Measurements from ENCODE around the gene STARD10. TPM values are rescaled to one million over a fixed set of nuclear protein-coding genes. Genes with fewer than 3 reads are reported as not detected.
A peak's percentile ranks its signal among the peaks of the same experiment; 100 is the strongest.

The STARD10 gene
- total RNA-seq, 3 donors from 2014 or later = 9.4 to 13.8 (median 13.0) TPM

DNA sequence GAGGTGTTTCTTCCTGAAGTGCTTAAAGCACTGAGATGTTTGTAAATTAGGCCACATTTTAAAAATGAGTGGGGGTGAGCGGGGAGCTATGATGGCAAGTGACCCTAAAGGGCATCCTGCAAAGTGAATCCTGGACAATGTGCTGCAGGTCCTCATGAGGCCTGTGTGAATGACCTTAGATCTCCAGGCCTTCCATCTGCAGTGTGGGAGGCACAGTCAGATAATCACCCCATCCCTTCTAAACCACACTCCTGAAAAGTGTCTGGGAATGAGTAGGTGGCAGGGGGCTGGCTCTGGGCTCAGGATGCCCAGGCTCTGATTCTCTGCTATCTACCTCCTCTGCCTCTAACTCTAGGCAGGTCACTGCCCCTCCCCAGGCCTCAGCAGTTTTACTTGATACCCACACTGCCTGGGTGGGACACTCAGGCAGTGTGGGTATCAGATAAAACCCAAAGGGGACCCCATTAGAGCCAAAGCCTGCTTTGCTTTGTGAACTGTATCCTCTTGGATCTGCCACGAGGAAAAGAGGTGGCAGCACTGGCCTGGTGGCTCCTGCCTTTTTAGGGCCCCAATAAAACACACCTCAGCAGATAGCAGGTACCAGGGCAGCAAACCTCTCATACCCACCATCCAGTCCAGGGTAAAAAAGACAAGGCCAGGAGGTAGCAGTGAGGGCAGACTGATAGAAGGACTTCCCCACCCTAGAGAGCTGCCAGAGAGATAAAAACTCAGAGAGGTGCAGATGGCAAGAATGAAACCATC, 10.5 kb downstream of the STARD10 start:
- no peaks in the 10 kb centered on the region for H3K9me3 Mint-ChIP-seq
- H3K36me3 Mint-ChIP-seq (ENCODE audit: insufficient read depth) = no peaks in the 10 kb centered on the region
- no peak for ATAC-seq

DNA sequence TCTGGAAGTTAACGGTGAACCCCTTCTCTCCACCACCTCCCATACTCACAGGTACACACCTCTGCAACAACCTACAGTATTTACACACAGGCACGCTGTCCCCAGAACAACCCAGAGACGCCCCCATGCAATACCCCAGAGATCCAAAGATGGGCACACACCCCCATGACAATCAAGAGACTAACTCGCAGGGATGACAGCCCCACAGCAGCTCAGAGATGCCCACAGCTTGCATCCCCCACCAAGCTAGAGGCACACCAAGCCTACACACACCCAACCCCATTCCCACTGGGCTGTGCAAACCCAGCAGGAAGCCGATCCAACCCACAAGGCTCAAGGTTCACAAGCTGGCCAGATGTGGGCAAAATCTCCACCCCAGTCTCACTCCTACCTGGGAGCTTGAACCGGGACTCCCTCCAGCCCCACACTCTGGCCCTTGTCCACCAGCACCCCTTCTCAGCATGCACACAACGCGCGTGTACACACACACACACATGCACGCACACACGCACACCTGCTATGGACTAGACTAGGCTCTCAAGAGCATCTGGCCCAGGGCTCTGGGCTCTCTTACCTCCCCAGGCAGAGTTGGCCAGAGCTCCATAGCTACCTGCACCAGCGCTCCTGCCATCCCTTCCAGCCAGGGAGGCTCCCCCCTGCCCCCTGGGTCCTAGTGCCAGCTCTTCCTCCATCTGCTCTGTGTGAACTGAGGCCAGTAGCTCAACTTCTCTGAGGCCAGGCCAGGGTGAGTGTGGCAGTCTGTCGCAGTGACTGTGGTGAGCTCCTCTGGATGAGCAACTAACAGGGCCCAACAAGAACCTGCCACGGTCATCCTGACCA, 11.5 kb downstream of the STARD10 start:
- no peaks in the 10 kb centered on the region for H3K9me3 Mint-ChIP-seq
- no peaks in the 10 kb centered on the region for H3K36me3 Mint-ChIP-seq (ENCODE audit: insufficient read depth)
- peak overlapping the region; percentile 75 for H3K4me3 Mint-ChIP-seq
- ATAC-seq = peak; percentile 4 to 20
- DNase-seq = no peak
- no peaks in the 10 kb centered on the region for H3K27me3 Mint-ChIP-seq (ENCODE audit: low read depth)
- peaks cover 21% of the 10 kb centered on the region for H3K4me1 Mint-ChIP-seq (ENCODE audit: low read depth)

More for the DNA sequence above, 10.5 kb downstream of the STARD10 start:
- DNase-seq = no peak
- H3K4me1 Mint-ChIP-seq (ENCODE audit: low read depth) = peaks cover 23% of the 10 kb centered on the region
- H3K27me3 Mint-ChIP-seq (ENCODE audit: low read depth) = no peaks in the 10 kb centered on the region
- no peak overlapping the region for H3K4me3 Mint-ChIP-seq

DNA sequence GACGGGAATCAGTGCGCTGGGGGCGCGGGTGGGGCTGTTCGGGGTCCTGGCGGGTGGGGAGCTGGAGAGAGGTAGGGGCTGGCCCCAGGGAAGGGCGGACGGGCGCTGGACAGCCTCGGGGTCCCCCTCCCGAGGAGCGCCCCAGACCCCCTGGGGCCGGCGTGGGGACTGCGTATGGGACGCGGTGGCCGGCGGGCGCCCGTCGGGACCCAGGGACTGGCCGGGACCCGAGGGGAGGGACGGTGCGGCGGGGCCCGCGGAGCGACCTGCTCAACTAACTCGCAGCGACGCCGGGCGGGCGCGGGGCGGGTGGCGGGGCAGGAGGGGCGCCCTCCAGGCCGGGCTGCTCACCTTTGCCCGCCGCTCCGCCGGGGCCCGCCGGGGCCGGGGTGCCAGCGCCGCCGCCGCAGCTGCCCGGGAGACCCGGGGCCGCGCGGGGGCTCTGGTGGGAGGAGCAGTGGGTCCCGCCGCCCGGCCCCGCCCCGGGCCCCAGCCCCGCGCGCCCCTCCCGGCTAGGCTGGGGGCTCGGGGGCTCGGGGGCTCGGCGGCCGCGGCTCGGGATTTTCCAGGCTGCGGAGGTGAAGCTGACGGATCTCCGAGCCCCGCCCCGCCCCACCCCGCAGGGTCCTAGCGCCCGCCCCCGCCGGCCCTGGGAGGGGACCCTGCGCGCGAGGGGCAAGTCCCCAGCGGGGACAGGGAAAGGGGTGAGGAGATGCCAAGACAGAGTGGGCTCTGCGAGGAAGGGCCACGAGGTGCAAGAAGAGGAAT, 12.3 kb downstream of the STARD10 start:
- no peaks in the 10 kb centered on the region for H3K9me3 Mint-ChIP-seq

DNA sequence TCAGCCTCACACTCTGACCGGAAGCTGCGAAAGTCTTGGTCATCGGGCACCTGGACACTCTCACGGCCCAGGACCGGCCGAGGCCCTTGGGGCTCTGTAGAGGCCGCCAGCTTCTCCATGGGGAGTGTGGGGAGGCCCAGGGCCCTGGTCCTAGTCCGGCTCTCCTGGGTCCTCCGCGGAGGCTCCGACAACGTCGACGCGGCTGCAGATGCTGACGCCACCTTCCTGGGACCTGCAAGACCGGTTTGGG, 12.9 kb downstream of the STARD10 start:
- no peaks in the 10 kb centered on the region for H3K27me3 Mint-ChIP-seq (ENCODE audit: low read depth)
- ATAC-seq = no peak
- H3K4me1 Mint-ChIP-seq (ENCODE audit: low read depth) = peaks cover 21% of the 10 kb centered on the region
- no peak for DNase-seq
- peak overlapping the region; percentile 68 for H3K4me3 Mint-ChIP-seq
- no peaks in the 10 kb centered on the region for H3K9me3 Mint-ChIP-seq
- H3K36me3 Mint-ChIP-seq (ENCODE audit: insufficient read depth) = no peaks in the 10 kb centered on the region

More for the DNA sequence above, 12.3 kb downstream of the STARD10 start:
- no peaks in the 10 kb centered on the region for H3K36me3 Mint-ChIP-seq (ENCODE audit: insufficient read depth)
- no peaks in the 10 kb centered on the region for H3K27me3 Mint-ChIP-seq (ENCODE audit: low read depth)
- H3K4me1 Mint-ChIP-seq (ENCODE audit: low read depth) = peaks cover 21% of the 10 kb centered on the region
- DNase-seq (peak; percentile 55), ATAC-seq (peak; percentile 82)
- peak overlapping the region; percentile 75 for H3K4me3 Mint-ChIP-seq

DNA sequence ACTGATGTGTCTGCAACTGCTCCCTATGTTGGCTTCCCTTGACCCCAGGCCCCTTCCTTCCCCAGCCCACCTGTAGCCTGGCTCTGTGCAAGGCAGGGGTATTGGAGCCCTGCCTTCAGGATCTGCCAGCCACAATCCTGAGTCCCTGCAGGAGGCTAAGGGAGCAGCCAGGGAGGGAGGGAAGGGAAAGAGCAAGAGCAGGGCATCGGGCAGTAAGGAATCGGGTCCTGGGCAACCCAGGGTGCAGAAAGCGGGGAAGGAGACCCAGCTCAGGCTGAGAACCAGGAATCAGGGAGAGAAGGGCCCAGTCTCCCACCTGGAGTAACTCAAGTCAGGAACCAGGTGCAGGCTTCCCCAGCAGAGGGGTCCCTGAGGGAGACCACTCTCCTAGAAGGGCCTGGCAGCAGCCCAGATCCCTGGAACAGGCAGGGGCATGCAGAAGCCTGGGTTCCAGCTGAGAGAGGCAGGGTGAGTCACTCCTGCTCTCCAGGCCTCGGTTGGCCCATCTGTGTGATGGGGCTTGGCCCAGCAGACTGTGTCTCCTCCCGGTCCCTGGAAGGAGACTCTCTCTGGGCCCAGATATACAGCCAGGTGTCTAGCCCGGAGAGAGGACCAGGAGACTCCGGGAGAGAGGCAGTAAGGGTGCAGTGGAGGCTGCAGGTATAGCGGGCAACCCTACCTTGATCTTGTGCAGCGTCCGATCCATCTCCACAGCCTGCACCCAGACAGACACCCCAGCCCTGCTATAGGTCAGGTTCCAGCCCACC, 13.4 kb downstream of the STARD10 start:
- Mint-ChIP-seq H3K36me3 (ENCODE audit: insufficient read depth) (no peaks in the 10 kb centered on the region), H3K4me3 (peak overlapping the region; percentile 68)
- no peak for ATAC-seq

DNA sequence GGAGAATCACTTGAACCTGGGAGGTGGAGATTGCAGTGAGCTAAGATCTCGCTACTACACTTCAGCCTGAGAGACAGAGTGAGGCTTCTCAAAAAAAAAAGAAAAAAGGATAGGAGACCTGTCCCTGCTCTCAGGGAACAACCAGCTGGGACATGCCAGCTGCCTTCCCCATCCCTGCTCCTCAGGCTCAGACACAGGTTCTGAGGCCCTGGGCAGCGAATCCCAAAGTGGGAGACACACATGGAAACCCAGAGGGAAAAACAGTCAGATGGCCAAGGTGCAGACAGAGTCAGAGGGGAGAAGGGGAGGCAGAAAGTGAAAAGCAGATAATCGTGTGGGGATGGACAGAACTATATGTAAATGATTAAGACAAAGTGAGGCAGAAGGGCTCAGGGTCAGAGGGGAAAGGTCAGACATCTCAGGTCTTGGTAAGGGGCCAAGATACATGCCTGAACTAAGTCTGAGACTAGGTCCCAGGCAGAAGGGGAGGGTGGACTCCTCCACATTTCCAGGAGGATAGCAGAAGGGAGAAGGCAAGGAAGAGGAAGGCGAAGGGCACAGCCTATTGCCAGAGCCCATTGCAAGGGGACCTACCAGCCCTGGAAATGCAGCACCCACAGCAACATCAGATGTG, 14.2 kb downstream of the STARD10 start:
- Mint-ChIP-seq H3K36me3 (ENCODE audit: insufficient read depth) (no peaks in the 10 kb centered on the region), H3K27me3 (ENCODE audit: low read depth) (no peaks in the 10 kb centered on the region), H3K4me3 (peak overlapping the region; percentile 53), H3K4me1 (ENCODE audit: low read depth) (peaks cover 21% of the 10 kb centered on the region), H3K9me3 (no peaks in the 10 kb centered on the region)
- ATAC-seq (no peak), DNase-seq (no peak)

More for the DNA sequence above, 13.4 kb downstream of the STARD10 start:
- H3K9me3 Mint-ChIP-seq = no peaks in the 10 kb centered on the region
- peaks cover 21% of the 10 kb centered on the region for H3K4me1 Mint-ChIP-seq (ENCODE audit: low read depth)
- H3K27me3 Mint-ChIP-seq (ENCODE audit: low read depth) = no peaks in the 10 kb centered on the region
- no peak for DNase-seq

DNA sequence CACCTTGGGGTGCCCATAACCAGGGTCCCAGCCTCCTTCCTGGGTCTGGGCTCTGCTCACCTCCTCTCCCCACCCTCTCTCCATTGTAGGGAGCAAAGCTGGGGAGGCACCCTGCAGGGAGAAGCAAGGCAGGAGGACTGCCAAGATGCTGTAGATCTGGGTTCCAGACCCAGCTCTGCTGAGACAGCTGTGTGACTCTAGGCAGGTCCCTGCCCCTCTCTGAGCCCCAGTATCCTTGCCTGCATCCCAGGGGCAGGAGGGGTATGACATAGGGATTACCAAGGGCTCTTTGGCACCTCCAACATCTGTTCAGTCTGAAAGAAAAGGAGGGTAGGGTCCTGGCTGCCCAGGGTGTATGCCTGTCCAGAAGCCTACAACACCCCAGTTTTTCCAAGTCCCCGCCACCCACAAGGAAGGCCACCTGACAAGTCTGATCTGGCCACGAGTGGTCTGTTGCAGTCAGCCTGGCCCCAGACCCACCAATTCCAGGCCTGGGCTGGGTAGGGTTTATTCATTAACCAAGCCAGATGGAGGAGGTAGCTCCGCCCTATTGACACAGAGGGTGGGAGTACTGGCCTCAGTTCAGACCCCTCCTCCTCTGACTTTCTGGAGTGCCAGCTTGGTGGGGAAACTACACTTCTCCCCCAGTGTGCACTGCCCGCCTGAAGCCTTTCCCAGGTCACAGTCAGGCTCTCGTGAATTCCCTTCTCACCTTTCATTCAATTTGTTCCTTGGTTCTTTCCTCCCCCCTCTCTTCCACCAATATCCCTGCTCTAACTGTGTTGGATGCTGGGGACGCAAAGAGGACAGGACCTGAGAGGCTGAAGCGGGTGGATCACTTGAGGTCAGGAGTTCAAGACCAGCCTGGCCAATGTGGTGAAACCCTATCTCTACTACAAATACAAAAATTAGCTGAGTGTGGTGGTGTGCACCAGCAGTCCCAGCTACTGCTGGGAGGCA, 15.0 kb downstream of the STARD10 start:
- Mint-ChIP-seq H3K36me3 (ENCODE audit: insufficient read depth) (no peaks in the 10 kb centered on the region), H3K9me3 (no peaks in the 10 kb centered on the region), H3K4me3 (no peak overlapping the region), H3K4me1 (ENCODE audit: low read depth) (peaks cover 21% of the 10 kb centered on the region), H3K27me3 (ENCODE audit: low read depth) (no peaks in the 10 kb centered on the region)
- ATAC-seq (no peak), DNase-seq (no peak)

DNA sequence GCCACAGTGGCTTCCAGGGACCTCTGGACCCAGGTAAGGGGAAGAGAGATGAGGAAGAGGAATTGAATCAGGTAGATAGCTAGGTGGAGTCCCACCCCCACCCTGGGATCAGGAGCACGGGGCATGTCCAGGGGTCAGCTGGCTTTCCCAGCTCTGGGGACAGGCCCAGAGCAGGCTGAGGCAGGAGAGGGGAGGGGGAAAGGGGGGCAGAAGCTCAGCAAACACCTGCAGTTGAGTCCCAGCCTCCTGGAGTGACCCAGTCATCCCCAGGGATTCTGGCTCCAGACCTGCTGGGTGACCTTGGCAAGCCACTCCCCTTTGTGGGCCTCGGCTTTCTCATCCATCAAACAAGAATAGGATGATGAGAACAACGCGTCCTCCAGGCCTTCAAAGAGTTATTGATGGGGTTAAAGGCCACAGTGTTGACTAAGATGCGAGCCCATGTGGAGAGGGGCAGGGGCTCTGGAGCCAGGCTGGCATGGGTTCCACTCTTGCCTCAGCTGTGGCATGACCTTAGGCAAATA, 16.0 kb downstream of the STARD10 start:
- Mint-ChIP-seq H3K9me3 (no peaks in the 10 kb centered on the region), H3K4me1 (ENCODE audit: low read depth) (peaks cover 19% of the 10 kb centered on the region), H3K4me3 (no peak overlapping the region), H3K36me3 (ENCODE audit: insufficient read depth) (no peaks in the 10 kb centered on the region), H3K27me3 (ENCODE audit: low read depth) (no peaks in the 10 kb centered on the region)
- no peak for ATAC-seq
- DNase-seq = no peak

DNA sequence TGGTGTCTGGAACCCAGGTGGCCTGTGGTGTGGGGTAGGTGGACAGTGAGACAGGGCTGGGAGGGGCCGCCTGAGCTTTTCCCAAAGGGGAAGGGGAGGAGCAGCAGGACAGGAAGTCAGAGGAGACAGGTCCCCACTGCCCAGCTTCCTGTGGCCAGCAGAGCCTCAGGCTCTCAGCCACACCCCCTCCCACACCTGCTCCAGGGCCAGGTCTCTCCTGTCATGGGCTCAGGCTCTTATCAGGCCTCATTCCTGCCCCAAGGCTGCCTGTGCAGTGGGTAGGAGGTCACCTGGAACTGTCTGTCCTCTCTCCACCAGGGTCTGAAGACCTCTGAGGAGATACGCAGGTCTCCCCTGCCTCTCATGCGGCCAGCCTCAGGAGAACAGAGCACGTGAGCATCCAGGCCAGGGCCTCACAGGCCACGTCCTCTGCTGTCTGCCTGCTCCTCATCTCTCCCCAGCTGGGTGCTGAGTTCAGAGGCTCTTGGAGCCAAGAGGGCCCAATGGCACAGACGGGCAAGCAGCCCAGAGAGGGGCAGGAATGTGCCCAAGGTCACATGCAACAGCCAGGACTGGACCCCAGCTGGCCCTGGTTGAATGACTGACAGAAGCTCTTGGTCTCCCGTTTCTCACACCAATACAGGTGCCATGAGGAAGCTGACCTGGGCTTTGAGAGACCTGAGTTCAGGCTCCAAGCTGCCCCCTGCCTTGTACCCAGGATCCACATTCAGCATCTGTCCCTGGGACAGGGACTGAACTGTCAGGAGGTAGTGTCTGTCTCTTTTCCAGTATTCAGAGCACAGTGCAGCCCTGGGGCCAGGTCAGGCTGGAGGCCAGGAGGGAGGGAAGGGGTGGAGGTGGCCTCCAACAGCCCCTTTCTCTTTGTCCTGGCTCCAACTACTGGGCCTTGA, 16.7 kb downstream of the STARD10 start:
- no peak overlapping the region for H3K4me3 Mint-ChIP-seq
- peaks cover 12% of the 10 kb centered on the region for H3K4me1 Mint-ChIP-seq (ENCODE audit: low read depth)
- no peaks in the 10 kb centered on the region for H3K27me3 Mint-ChIP-seq (ENCODE audit: low read depth)
- no peaks in the 10 kb centered on the region for H3K9me3 Mint-ChIP-seq
- no peak for DNase-seq
- no peaks in the 10 kb centered on the region for H3K36me3 Mint-ChIP-seq (ENCODE audit: insufficient read depth)
- ATAC-seq = no peak

DNA sequence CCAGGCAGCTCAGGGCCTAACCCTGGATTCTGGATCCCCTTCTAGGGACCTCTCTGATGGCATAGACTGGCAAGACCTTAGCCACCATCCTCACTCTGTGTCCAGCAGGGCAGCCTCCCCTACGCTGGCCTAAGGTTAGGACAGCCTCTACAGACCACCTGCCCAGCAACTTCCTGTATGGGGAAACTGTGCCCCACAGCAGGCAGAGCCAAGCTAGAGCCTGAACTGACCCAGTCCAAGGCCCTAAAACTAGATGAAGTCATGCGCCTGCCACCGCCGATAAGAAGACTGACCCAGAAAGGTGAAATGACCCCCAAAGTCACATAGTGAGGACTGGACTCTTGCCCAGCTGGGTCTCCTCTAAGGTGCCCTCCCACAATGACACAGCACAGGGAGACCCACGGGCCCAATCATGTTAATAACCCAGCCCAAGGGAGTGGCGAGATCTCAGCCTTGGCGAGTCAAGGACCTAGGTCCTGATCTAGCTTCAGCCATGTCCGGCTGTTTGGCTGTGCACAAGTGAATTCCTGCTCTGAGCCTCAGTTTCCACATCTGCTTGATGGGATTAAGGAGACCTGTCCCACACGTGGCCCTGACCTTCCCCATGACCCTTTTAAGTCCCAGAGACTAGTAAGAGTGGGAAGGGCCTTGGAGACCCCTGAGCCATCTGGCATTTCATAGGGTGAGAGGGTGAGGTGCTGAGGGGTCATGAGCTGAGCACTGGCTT, 17.6 kb downstream of the STARD10 start:
- ATAC-seq (no peak), DNase-seq (no peak)
- Mint-ChIP-seq H3K9me3 (no peaks in the 10 kb centered on the region), H3K27me3 (ENCODE audit: low read depth) (no peaks in the 10 kb centered on the region), H3K36me3 (ENCODE audit: insufficient read depth) (no peaks in the 10 kb centered on the region), H3K4me1 (ENCODE audit: low read depth) (peaks cover 9% of the 10 kb centered on the region), H3K4me3 (no peak overlapping the region)

DNA sequence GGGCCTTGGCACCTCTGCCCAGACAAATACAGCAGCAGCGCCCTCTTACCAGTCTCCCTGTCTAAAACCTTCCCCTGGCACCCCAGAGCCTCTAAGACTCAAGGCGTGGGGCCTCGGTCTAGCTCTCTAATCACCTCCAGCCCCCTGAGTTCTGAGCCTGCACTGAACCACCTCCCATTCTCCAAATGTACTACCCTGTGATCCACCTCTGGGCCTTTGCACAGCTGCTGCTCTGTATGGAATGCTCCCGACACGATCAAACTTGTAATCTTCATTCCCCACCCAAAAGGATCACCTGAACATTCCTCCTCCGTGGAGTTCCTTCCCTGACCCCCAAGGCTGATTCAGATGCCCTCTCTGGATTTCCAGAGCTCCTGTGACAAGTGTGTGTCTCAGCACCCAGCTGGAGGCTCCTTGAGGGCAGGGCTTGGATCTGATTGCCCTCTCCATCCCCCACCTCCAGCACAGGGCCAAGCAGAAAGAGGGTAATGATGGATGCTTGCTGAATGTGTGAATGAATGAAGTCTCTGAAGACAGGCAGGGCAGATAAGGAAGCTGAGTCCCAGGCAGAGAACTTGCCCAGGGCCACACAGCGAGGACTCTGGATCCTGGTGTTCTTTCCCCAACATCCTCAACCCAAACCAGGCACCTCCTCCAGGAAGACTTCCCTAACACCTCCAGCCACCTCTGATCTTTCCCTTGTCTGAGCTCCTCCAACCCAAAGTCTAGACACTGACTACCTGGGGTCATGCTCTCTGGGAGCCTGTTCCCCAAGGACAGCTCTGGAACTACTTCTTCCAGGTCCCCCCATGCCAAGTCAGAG, 18.3 kb downstream of the STARD10 start:
- Mint-ChIP-seq H3K4me3 (no peak overlapping the region), H3K9me3 (no peaks in the 10 kb centered on the region)

More for the DNA sequence above, 18.3 kb downstream of the STARD10 start:
- ATAC-seq (no peak), DNase-seq (no peak)
- Mint-ChIP-seq H3K4me1 (ENCODE audit: low read depth) (peaks cover 7% of the 10 kb centered on the region), H3K36me3 (ENCODE audit: insufficient read depth) (no peaks in the 10 kb centered on the region), H3K27me3 (ENCODE audit: low read depth) (no peaks in the 10 kb centered on the region)

All from activated T-cell treated with anti-CD3 and anti-CD28 coated beads, Interleukin-2, amount 50 U/mL, for 4 hours (primary cell).